Lung (tissue), 16 donors: ENCODE data around the gene STK38L. TPM values are rescaled to one million over a fixed set of nuclear protein-coding genes. Genes with fewer than 3 reads are reported as not detected.

Experiments used
- ATAC-seq: fragments of 200-7000 bp; cut with Tn5 transposase; one replicate; pipeline ENCODE4 v1.9.1; 2020; ENCODE audit warnings: moderate number of reproducible peaks; ENCODE audit not compliant: insufficient read depth, low FRiP score
- DNase-seq, 3 donors: peaks; one replicate each; pipeline ENCODE4 v3.0.0-alpha.2; 2013 to 2017
- H3K27ac ChIP-seq, 2 donors: one replicate each; pipeline ENCODE4 v1.5.1; 2013; ENCODE audit warnings: mild to moderate bottlenecking in 2 of 2, moderate library complexity in 2 of 2, control low read depth in 1 of 2, inconsistent platforms in 1 of 2, low read depth in 1 of 2, low read length in 1 of 2
- H3K27me3 ChIP-seq, 3 donors: one replicate each; pipeline ENCODE4 v1.5.1; 2013; ENCODE audit warnings: low read length in 2 of 3; ENCODE audit not compliant: control insufficient read depth in 3 of 3, insufficient read depth in 3 of 3
- H3K36me3 ChIP-seq, 4 donors: one replicate each; pipeline ENCODE4 v1.5.1; 2013; ENCODE audit warnings: low read length in 4 of 4, mild to moderate bottlenecking in 1 of 4, moderate library complexity in 1 of 4; ENCODE audit not compliant: control insufficient read depth in 4 of 4, insufficient read depth in 4 of 4
- H3K4me1 ChIP-seq, 5 donors: one replicate each; pipeline ENCODE4 v1.5.1; 2013; ENCODE audit warnings: low read length in 5 of 5, mild to moderate bottlenecking in 2 of 5, moderate library complexity in 1 of 5; ENCODE audit not compliant: control insufficient read depth in 5 of 5, insufficient read depth in 5 of 5
- H3K4me3 ChIP-seq: one replicate; pipeline ENCODE4 v1.5.1; 2013; ENCODE audit warnings: mild to moderate bottlenecking, control low read depth, moderate library complexity
- H3K9ac ChIP-seq, 2 donors: one replicate each; pipeline ENCODE4 v1.5.1; 2013; ENCODE audit warnings: low read length in 2 of 2, control low read depth in 1 of 2; ENCODE audit not compliant: insufficient read depth in 1 of 2
- H3K9me3 ChIP-seq, 4 donors: one replicate each; pipeline ENCODE4 v1.5.1; 2013; ENCODE audit warnings: low read length in 3 of 4, mild to moderate bottlenecking in 1 of 4, moderate library complexity in 1 of 4; ENCODE audit not compliant: control insufficient read depth in 4 of 4, insufficient read depth in 3 of 4
- CTCF ChIP-seq: IDR thresholded peaks from 2 replicates; pipeline ENCODE4 v1.5.1; 2012; ENCODE audit warnings: mild to moderate bottlenecking; ENCODE audit errors: control extremely low read depth, extremely low read depth
- WGBS, 2 donors: extraction: QIAGEN DNeasy Blood & Tissue Kit; methylation state at CpG; one replicate each; pipeline ENCODE4 v1.1.7; 2013; 5-methylcytosine and 5-hydroxymethylcytosine counted together
- long read RNA-seq, 5 donors: transcript quantifications; one replicate each; lab custom pipeline, GENCODE V29; 2026
- polyA plus RNA-seq, 2 donors: library from polyadenylated mRNA; stranded (reverse); fragments of 200-250 nt; gene quantifications; one replicate each; pipeline ENCODE4 v1.2.1, GENCODE V29; 2013
- total RNA-seq, 2 donors: library from RNA; depleted of rRNA in 1 of 2; stranded (reverse); fragments of >200 nt in 1 of 2; gene quantifications; one replicate each; pipeline ENCODE4 v1.2.1, GENCODE V29; 2014 to 2021
- donor health status: control.
- donor health status: control.
- donor health status: Bipolar disorder and iron deficiency.
- donor health status: healthy.
- donor health status: DM: yes; HTN: yes; CAD: no.

Gene STK38L
- total RNA-seq (10 to 100 TPM; 27.0 to 41.5 TPM), polyA plus RNA-seq (10 to 100 TPM in 1 of 2 donors, 1 to 10 TPM in 1; 6.5 to 10.1 TPM)
- long read RNA-seq, donor 1, full-length matches to known transcripts, result 4 of 14 reads
- long read RNA-seq, donor 1, partial matches to known transcripts, result 10 of 14 reads
- long read RNA-seq, donor 1, other reads (novel, unspliced or antisense), result 0 of 14 reads
- long read RNA-seq, donor 2, result 0 reads
- long read RNA-seq, donor 3, full-length matches to known transcripts, result 3 of 3 reads
- long read RNA-seq, donor 3, partial matches to known transcripts, result 0 of 3 reads
- long read RNA-seq, donor 3, other reads (novel, unspliced or antisense), result 0 of 3 reads
- long read RNA-seq, donor 4, full-length matches to known transcripts, result 2 of 2 reads
- long read RNA-seq, donor 4, partial matches to known transcripts, result 0 of 2 reads
- long read RNA-seq, donor 4, other reads (novel, unspliced or antisense), result 0 of 2 reads
- long read RNA-seq, donor 5, full-length matches to known transcripts, result 7 of 7 reads
- long read RNA-seq, donor 5, partial matches to known transcripts, result 0 of 7 reads
- long read RNA-seq, donor 5, other reads (novel, unspliced or antisense), result 0 of 7 reads

GRCh38 chr12:27243804-27244688, at the start of gene STK38L:
TSS of gene STK38L (plus strand) at chr12:27244286. CDS start at chr12:27297721, 53,435 bp downstream.
- H3K36me3 ChIP-seq, result peaks cover 0 to 3% (median 0%) of the 10 kb centered on the region in 4 donors

DNA sequence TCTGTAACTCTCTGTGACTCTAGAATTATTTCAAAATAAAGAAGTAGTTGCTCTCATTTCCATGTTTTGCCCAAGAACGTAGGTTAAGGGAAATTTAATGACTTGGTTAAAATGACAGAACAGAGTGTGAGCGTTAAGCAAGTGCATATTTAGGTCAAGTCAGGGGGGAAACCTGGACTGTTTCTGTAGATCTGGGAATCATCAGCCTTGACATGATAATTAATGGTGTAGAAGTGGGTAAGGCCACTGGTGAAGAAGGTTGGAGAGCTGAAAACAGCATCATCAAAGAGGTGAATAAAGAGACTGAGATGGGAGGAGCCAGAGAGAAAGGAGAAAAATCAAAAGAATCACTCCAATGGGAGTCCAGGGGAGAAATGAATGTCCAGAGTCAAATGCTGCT, 49.4 kb upstream of the STK38L start:
- DNase-seq, result no peak
- Histone ChIP-seq H3K27me3 (no peaks in the 10 kb centered on the region), H3K9me3 (no peaks in the 10 kb centered on the region), H3K9ac (no peak overlapping the region), H3K27ac (peak overlapping the region in 1 of 2 donors; percentile 46), H3K36me3 (no peaks in the 10 kb centered on the region), H3K4me1 (peaks cover 5 to 22% (median 13%) of the 10 kb centered on the region in 5 donors), H3K4me3 (no peak overlapping the region)
- WGBS, 2 donors, result 77 to 80% methylated on average over 2 of the region's 2 CpGs
- ATAC-seq, result no peak
- TF ChIP-seq CTCF, result no peak

More at GRCh38 chr12:27243804-27244688, at the start of gene STK38L:
- H3K27ac ChIP-seq, result peak within 1 kb of the TSS; percentile 92 to 95
- H3K4me1 ChIP-seq, result peaks cover 0 to 25% (median 5%) of the 10 kb centered on the region in 5 donors
- WGBS, 2 donors, result 3 to 4% methylated on average over 67 to 69 of the region's 69 CpGs
- ATAC-seq (peak; percentile 100), DNase-seq (peak; percentile 97 to 98 (median 97))
- peak within 1 kb of the TSS; percentile 90 to 94 for H3K9ac ChIP-seq
- H3K27me3 ChIP-seq, result no peaks in the 10 kb centered on the region
- H3K9me3 ChIP-seq, result no peaks in the 10 kb centered on the region
- peak within 1 kb of the TSS; percentile 77 for H3K4me3 ChIP-seq
- TF ChIP-seq CTCF, result no peak

- no peak overlapping the region for H3K4me3 ChIP-seq
- H3K27ac ChIP-seq, result no peak overlapping the region
- H3K4me1 ChIP-seq, result peaks cover 3 to 16% (median 9%) of the 10 kb centered on the region in 5 donors
- no peaks in the 10 kb centered on the region for H3K36me3 ChIP-seq
- H3K9me3 ChIP-seq, result no peaks in the 10 kb centered on the region
- no peak overlapping the region for H3K9ac ChIP-seq
- DNase-seq (no peak), ATAC-seq (peak; percentile 10)
- no peak for TF ChIP-seq CTCF
- no peaks in the 10 kb centered on the region for H3K27me3 ChIP-seq
- WGBS, 2 donors, result 86 to 89% methylated on average over 3 of the region's 3 CpGs
These were observed 46.0 kb upstream of the STK38L start for GRCh38 chr12:27198036-27198435.
